Muscle layer of colon (tissue), 2 donors: ENCODE data around the gene ZNF501.

ENCODE experiments used
- H3K27ac ChIP-seq: one replicate; pipeline ENCODE4 v1.7.0; 2013; ENCODE audit warnings: low read depth, mild to moderate bottlenecking, low read length, moderate library complexity
- H3K27me3 ChIP-seq, 2 donors: one replicate each; pipeline ENCODE4 v1.7.0; 2013; ENCODE audit warnings: low read length in 2 of 2, mild to moderate bottlenecking in 2 of 2; ENCODE audit not compliant: insufficient read depth in 2 of 2, control insufficient read depth in 1 of 2
- H3K36me3 ChIP-seq: one replicate; pipeline ENCODE4 v1.7.0; 2013; ENCODE audit warnings: mild to moderate bottlenecking, low read length; ENCODE audit not compliant: insufficient read depth
- H3K4me1 ChIP-seq: one replicate; pipeline ENCODE4 v1.7.0; 2013; ENCODE audit warnings: mild to moderate bottlenecking, low read length; ENCODE audit not compliant: insufficient read depth
- H3K4me3 ChIP-seq, 2 donors: one replicate each; pipeline ENCODE4 v1.7.0; 2013; ENCODE audit warnings: low read length in 2 of 2, low read depth in 1 of 2, mild to moderate bottlenecking in 1 of 2, moderate library complexity in 1 of 2
- H3K9ac ChIP-seq: one replicate; pipeline ENCODE4 v1.7.0; 2013; ENCODE audit warnings: low read length
- H3K9me3 ChIP-seq: one replicate; pipeline ENCODE4 v1.7.0; 2013; ENCODE audit warnings: mild to moderate bottlenecking, low read length
- donor health status: abdominal sarcoma.
- donor health status: Adenocarcinoma of cecum.

The ZNF501 gene

DNA sequence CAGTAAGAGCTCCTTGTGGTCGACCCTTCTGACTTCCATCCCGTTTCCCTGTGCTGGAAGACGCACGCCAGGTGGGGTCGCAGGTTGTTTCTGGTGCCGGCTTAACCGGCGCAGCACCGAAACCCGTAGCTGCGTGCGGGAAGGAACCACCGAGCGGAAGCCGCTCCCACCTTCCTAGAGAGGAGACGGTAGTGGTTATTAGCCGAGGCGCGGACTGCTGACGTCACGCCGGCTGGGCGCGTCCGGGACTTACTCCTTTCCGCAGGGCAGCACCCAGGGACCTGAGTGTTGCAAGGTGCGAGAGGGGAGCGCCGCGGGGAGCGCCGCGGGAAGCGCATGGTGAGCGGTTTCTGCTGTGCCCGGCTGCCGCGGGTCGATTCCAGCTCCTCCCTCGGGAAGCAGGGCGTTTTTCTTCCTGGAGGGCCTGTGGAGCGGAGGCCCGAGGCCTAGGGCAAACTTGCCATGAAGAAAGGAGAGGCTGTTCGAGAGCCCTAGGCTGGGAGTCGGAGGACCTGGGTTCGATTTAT is at the start of gene ZNF501:
Gene ZNF501, plus strand, starts transcription at position 252 of the 527 bp plus-strand sequence. CDS start 4,787 bp downstream, outside the sequence.
- Histone ChIP-seq H3K36me3 (peaks cover 30% of the 10 kb centered on the region), H3K4me1 (peaks cover 8% of the 10 kb centered on the region), H3K4me3 (peak within 1 kb of the TSS; percentile 76 to 84), H3K9me3 (peaks cover 30% of the 10 kb centered on the region), H3K27ac (peak within 1 kb of the TSS; percentile 53), H3K9ac (peak within 1 kb of the TSS; percentile 63), H3K27me3 (no peaks in the 10 kb centered on the region)

DNA sequence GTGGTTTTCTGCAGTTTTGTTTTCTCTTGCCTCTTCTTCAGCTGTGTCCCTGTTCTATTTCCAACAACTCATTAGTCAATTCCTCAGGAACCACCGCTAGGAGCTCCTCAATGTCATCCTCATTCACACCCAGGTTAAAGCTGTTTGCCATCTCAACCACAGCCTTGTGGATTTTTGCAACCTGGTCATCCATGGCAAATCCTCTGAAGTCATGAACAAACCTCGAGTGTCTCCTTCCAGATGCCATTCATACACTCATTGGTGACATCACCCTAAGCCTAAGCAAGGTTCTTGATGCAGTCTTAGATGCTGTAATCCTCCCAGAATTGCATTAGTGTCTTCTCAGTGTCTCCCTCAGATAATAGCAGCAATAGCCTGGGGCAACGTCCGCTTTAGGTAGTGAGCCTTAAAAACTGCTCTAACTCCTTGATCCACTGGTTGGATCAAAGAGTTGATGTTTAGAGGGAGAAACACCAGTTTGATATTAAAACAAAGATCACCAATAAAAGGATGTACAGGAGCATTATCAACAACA is 48.4 kb upstream of the ZNF501 start:
- H3K9ac ChIP-seq: no peak overlapping the region
- H3K27me3 ChIP-seq: no peaks in the 10 kb centered on the region
- peaks cover 12% of the 10 kb centered on the region for H3K4me1 ChIP-seq
- H3K4me3 ChIP-seq: no peak overlapping the region
- no peaks in the 10 kb centered on the region for H3K36me3 ChIP-seq
- H3K9me3 ChIP-seq: peaks cover 4% of the 10 kb centered on the region
- no peak overlapping the region for H3K27ac ChIP-seq

DNA sequence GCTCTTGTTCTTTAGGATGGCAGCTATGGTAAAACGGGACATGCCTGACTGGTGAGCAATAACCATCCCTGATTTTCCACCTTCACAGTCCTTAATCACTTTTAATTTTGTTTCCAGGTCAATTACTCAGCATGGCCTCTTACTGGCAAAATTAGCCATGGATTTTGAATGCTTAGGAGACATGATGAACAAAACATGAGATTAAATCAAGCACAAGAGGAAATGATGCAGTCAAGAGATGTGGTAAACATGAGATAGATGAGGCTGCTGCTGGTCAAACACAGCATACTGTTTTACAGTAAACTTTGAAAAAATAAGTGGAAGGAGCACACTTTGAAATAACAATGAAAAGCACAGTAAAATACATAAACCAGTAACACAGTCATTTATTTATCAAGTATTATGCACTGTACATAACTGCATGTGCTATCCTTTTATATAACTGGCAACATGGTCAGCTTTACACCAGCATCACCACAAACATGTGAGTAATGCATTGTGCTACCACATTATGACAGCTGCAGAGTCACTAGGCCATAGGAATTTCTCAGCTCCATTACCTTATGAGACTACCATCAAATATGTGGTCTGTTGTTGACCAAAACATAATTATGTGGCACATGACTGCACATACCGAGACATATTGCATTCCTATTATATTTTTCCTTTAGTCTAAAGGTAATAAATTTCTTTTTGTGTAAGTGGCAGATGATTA is 47.1 kb upstream of the ZNF501 start:
- Histone ChIP-seq H3K36me3 (no peaks in the 10 kb centered on the region), H3K4me1 (peaks cover 14% of the 10 kb centered on the region), H3K4me3 (no peak overlapping the region), H3K9ac (no peak overlapping the region), H3K27ac (no peak overlapping the region), H3K9me3 (no peaks in the 10 kb centered on the region), H3K27me3 (no peaks in the 10 kb centered on the region)

DNA sequence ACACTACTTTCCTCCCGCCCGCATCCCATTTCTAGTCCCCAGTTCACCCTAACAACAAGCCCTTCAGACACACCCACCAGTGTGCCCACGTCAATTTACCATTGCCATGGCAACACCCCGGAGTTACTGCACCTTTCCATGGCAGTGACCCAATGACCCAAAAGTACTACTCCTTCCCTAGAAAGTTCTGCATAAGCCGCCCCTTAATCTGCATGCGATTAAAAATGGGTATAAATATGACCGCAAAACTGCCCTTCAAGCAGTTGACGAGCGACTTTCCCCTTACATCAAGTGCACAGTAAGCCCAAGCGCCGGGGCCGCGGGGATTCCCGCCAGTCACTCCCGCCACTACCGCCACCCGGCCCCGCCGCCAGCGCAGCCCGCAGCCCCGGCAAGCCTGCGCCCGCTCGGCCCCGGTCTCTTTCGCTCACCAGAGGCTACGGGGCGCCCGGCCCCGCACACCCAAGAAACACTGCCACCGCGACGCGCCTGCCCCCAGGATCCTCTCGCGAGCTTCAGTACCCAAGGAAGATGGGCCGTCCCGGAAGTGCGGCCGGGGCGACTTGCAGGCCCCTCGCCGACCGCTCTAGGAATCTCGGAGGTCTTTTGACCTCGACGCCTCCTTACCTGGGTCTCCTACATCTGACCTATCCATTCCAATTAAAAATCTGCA is 44.2 kb upstream of the ZNF501 start:
- Histone ChIP-seq H3K9ac (peak overlapping the region; percentile 51), H3K4me1 (peaks cover 14% of the 10 kb centered on the region), H3K4me3 (peak overlapping the region; percentile 54 to 77), H3K27me3 (no peaks in the 10 kb centered on the region), H3K9me3 (no peaks in the 10 kb centered on the region), H3K36me3 (no peaks in the 10 kb centered on the region), H3K27ac (no peak overlapping the region)

DNA sequence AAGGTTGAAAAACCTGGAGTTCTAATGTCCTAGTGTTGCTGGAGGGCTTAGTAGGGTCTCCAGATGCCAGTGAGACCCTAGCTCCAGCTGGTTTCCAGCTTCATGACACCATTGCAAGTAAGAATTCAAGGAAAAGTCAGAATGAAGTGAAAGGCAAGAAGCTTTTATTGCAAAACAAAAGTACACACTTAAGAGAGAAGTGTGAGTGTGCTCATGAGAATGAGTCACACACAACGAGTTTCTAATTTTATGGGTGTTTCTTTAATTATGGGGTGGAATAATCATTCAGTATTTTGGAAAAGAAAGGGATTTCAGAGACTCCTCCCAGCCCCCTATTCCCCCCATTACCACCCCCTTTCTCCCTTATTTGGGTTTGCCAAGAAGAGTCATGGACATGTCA is 41.5 kb upstream of the ZNF501 start:
- Histone ChIP-seq H3K9me3 (no peaks in the 10 kb centered on the region), H3K27me3 (no peaks in the 10 kb centered on the region), H3K36me3 (no peaks in the 10 kb centered on the region), H3K4me1 (peaks cover 14% of the 10 kb centered on the region), H3K4me3 (no peak overlapping the region), H3K27ac (no peak overlapping the region), H3K9ac (no peak overlapping the region)

DNA sequence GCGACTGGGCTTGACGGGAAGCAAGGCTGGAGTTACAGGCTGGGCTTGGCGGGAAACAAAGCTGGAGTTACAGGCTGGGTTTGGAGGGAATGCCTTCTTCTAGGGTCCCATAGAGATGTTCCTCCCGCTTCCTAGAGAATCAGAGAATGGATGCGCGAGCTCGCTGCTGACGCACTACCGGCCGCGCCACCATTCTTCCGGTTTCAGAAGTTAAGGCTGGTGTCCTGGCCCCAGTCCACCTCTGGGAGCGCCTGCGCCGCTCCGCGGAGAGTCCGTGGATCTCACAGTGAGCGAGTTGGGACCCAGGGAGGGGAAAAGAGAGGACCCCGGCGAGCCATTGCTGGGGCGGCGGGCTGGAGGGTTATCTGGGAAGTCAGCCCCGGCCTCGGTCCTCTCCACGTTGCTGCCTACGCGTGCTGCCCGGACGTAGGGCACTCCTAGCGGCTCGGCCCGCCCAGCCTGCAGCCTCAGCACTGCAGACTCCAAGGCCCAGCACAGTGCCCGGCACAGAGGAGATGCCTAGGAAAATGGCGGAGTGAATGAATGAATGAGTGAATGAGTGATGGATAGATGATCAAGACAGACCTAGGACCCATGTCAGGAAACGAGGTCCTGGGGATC is 16.9 kb upstream of the ZNF501 start, which contains the start of gene ZNF502:
Gene ZNF502, plus strand, starts transcription at position 206 of the 621 bp plus-strand sequence. CDS start 7,602 bp downstream, outside the sequence.
- Histone ChIP-seq H3K4me1 (peaks cover 8% of the 10 kb centered on the region), H3K36me3 (no peaks in the 10 kb centered on the region), H3K9ac (peak within 1 kb of the TSS; percentile 71), H3K27me3 (no peaks in the 10 kb centered on the region), H3K4me3 (peak within 1 kb of the TSS; percentile 71 to 94), H3K27ac (peak within 1 kb of the TSS; percentile 92), H3K9me3 (peaks cover 4% of the 10 kb centered on the region)

DNA sequence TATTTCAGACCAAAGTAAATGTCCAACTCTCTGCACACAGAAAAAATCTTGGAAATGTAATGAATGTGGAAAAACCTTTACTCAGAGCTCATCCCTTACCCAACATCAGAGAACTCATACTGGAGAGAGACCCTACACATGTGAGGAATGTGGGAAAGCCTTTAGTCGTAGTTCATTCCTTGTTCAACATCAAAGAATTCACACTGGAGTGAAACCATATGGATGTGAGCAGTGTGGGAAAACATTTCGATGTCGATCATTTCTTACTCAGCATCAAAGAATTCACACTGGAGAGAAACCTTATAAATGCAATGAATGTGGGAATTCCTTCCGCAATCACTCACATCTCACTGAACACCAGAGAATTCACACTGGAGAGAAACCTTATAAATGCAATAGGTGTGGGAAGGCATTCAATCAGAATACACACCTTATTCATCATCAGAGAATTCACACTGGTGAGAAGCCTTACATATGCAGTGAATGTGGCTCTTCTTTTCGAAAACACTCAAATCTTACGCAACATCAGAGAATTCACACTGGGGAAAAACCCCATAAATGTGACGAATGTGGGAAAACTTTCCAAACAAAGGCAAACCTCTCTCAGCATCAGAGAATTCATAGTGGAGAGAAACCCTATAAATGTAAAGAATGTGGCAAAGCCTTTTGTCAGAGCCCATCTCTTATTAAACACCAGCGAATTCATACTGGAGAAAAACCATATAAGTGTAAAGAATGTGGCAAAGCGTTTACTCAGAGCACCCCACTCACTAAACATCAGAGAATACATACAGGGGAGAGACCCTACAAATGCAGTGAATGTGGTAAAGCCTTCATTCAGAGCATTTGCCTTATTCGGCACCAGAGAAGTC is 8.0 kb upstream of the ZNF501 start:
- H3K36me3 ChIP-seq: peaks cover 21% of the 10 kb centered on the region
- H3K9ac ChIP-seq: no peak overlapping the region
- H3K4me3 ChIP-seq: peak overlapping the region in 1 of 2 donors; percentile 24
- no peaks in the 10 kb centered on the region for H3K27me3 ChIP-seq
- peaks cover 59% of the 10 kb centered on the region for H3K9me3 ChIP-seq
- no peak overlapping the region for H3K27ac ChIP-seq
- no peaks in the 10 kb centered on the region for H3K4me1 ChIP-seq

DNA sequence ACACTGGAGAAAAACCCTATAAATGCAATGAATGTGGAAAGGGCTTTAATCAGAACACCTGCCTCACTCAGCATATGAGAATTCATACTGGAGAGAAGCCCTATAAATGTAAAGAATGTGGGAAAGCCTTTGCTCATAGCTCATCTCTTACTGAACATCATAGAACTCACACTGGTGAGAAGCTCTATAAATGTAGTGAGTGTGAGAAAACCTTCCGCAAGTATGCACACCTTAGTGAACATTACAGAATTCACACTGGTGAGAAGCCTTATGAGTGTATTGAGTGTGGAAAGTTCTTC is 7.4 kb upstream of the ZNF501 start:
- H3K4me3 ChIP-seq: peak overlapping the region in 1 of 2 donors; percentile 24
- H3K4me1 ChIP-seq: no peaks in the 10 kb centered on the region
- no peaks in the 10 kb centered on the region for H3K27me3 ChIP-seq
- H3K9me3 ChIP-seq: peaks cover 59% of the 10 kb centered on the region
- H3K36me3 ChIP-seq: peaks cover 21% of the 10 kb centered on the region
- H3K27ac ChIP-seq: no peak overlapping the region
- H3K9ac ChIP-seq: no peak overlapping the region

DNA sequence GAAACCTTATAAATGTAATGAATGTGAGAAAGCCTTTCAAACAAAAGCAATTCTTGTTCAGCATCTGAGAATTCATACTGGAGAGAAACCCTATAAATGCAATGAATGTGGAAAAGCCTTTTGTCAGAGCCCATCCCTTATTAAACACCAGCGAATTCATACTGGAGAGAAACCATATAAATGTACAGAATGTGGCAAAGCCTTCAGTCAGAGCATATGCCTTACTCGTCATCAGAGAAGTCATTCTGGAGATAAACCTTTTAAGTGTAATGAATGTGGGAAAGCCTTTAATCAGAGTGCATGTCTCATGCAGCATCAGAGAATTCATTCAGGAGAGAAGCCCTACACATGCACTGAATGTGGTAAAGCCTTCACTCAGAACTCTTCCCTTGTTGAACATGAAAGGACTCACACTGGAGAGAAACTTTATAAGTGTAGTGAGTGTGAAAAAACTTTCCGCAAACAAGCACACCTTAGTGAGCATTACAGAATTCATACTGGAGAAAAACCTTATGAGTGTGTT is 5.3 kb downstream of the ZNF501 start:
- Histone ChIP-seq H3K27me3 (no peaks in the 10 kb centered on the region), H3K4me3 (peak overlapping the region in 1 of 2 donors; percentile 36), H3K4me1 (peaks cover 8% of the 10 kb centered on the region), H3K36me3 (peaks cover 41% of the 10 kb centered on the region), H3K9me3 (peaks cover 46% of the 10 kb centered on the region), H3K27ac (no peak overlapping the region), H3K9ac (no peak overlapping the region)

DNA sequence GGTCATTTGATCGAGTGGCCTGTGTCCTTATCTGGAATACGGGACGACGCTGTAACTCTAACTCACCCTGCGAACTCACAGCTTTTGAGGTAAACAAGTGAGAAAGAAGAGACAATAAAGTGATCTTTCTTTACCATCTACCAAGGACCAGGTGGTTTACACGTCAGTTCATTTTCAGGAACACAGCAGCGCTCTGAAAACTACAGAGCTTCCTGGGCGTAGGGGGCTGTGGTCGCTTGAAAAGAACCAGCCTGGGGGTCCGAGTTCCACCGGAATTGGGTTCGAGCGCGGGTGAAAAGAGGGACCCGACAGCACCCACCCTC is 31.6 kb downstream of the ZNF501 start:
- peaks cover 8% of the 10 kb centered on the region for H3K4me1 ChIP-seq
- no peaks in the 10 kb centered on the region for H3K9me3 ChIP-seq
- H3K4me3 ChIP-seq: peak overlapping the region; percentile 78 to 99
- H3K27me3 ChIP-seq: no peaks in the 10 kb centered on the region
- H3K9ac ChIP-seq: peak overlapping the region; percentile 94
- H3K27ac ChIP-seq: no peak overlapping the region
- no peaks in the 10 kb centered on the region for H3K36me3 ChIP-seq
